Measurements from ENCODE around the gene VEGFA.

DNA sequence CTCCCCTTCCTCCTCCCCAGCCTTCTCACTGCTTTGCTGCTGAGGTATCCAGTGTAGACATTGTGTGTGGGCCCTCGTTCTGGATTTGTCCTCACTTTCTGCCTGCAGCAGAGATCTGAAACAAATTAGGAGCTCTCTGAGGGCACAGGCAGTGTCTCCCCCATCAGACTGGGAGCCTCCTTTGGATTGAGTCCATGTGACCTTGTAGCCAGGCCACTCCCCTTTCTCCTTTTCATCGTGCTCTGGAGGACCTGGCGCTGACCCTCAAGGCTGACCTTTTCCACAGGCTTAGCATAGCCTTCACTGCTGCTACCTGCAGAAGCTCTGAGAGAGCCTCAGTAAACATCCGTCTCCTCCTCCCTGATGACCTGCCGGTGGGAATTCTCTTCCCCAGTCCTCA is 26.2 kb downstream of the VEGFA start:
- TF ChIP-seq, protein P1, sequence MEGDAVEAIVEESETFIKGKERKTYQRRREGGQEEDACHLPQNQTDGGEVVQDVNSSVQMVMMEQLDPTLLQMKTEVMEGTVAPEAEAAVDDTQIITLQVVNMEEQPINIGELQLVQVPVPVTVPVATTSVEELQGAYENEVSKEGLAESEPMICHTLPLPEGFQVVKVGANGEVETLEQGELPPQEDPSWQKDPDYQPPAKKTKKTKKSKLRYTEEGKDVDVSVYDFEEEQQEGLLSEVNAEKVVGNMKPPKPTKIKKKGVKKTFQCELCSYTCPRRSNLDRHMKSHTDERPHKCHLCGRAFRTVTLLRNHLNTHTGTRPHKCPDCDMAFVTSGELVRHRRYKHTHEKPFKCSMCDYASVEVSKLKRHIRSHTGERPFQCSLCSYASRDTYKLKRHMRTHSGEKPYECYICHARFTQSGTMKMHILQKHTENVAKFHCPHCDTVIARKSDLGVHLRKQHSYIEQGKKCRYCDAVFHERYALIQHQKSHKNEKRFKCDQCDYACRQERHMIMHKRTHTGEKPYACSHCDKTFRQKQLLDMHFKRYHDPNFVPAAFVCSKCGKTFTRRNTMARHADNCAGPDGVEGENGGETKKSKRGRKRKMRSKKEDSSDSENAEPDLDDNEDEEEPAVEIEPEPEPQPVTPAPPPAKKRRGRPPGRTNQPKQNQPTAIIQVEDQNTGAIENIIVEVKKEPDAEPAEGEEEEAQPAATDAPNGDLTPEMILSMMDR (IDR thresholded peaks at IDR 0.05): no peak
- TF ChIP-seq POLR2A (IDR thresholded peaks at IDR 0.05) (no peak), EP300 (IDR thresholded peaks at IDR 0.05) (no peak)
